ENCODE measurements around the gene TFPT.

DNA sequence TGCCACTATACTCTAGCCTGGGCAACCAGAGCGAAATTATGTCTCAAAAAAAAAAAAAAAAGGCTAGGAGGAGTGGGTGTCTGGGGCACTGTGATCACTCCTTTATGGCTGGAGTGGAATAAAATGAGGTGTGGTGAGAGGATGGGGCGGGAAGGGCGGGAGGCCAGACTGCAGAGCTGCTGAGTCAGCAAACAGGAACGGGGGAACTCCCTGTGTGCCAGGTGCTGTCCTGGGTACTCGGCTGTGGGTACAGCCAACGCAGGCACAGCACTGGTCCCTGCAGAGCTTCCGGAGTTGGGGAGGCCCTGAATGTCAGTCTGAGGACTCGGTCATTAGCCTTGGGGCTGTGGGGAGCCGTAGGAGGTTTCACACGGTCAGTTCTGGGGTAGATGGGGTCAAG is 5.8 kb upstream of the TFPT start:
- TF ChIP-seq, protein P1, sequence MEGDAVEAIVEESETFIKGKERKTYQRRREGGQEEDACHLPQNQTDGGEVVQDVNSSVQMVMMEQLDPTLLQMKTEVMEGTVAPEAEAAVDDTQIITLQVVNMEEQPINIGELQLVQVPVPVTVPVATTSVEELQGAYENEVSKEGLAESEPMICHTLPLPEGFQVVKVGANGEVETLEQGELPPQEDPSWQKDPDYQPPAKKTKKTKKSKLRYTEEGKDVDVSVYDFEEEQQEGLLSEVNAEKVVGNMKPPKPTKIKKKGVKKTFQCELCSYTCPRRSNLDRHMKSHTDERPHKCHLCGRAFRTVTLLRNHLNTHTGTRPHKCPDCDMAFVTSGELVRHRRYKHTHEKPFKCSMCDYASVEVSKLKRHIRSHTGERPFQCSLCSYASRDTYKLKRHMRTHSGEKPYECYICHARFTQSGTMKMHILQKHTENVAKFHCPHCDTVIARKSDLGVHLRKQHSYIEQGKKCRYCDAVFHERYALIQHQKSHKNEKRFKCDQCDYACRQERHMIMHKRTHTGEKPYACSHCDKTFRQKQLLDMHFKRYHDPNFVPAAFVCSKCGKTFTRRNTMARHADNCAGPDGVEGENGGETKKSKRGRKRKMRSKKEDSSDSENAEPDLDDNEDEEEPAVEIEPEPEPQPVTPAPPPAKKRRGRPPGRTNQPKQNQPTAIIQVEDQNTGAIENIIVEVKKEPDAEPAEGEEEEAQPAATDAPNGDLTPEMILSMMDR (IDR thresholded peaks at IDR 0.05; ENCODE audit: borderline replicate concordance, extremely low read depth, low read length, poor library complexity, severe bottlenecking): no peak
- TF ChIP-seq EZH2 (IDR thresholded peaks at IDR 0.05; ENCODE audit: borderline replicate concordance, low read depth, low read length, severe bottlenecking): no peak
